HepG2 (cell line): Measurements from ENCODE around the gene TRAF3. TPM values are rescaled to one million over a fixed set of nuclear protein-coding genes. Genes with fewer than 3 reads are reported as not detected.
A peak's percentile ranks its signal among the peaks of the same experiment; 100 is the strongest.

Source experiments
- CAMTA2 ChIP-seq: sonication (generic); formaldehyde crosslinking; IDR thresholded peaks from 2 replicates; pipeline ENCODE4 v1.4.0; 2020; ENCODE audit warnings: mild to moderate bottlenecking, missing genetic modification reagents, borderline replicate concordance
- CCDC6 ChIP-seq: sonication (generic); formaldehyde crosslinking; IDR thresholded peaks from 2 replicates; pipeline ENCODE4 v1.8.1; 2022; ENCODE audit warnings: mild to moderate bottlenecking, missing genetic modification reagents, moderate library complexity
- CHD2 ChIP-seq: IDR thresholded peaks from 2 replicates; pipeline ENCODE4 v1.6.1; 2011; ENCODE audit warnings: low read depth, low read length, improper control_type of control experiment
- DNMT1 ChIP-seq: sonication (generic); formaldehyde crosslinking; IDR thresholded peaks from 2 replicates; pipeline ENCODE4 v1.5.1; 2020; ENCODE audit warnings: mild to moderate bottlenecking, missing genetic modification reagents
- FOXA1 ChIP-seq, 2 experiments: fragments of 450-650 bp in 1 of 2; sonication (generic) in 1 of 2; formaldehyde crosslinking in 1 of 2; IDR thresholded peaks; 2 replicates each; pipeline versions ENCODE4 v1.4.0 to v1.6.1; 2016 to 2020; ENCODE audit warnings: missing genetic modification reagents in 1 of 2
- FOXA3 ChIP-seq: IDR thresholded peaks from 2 replicates; pipeline ENCODE4 v1.6.1; 2016; ENCODE audit warnings: missing genetic modification reagents, missing compliant biosample characterization
- FOXP1 ChIP-seq, 2 experiments: fragments of 450-650 bp in 1 of 2; IDR thresholded peaks; 2 replicates each; pipeline ENCODE4 v1.6.1; 2017 to 2018; ENCODE audit warnings: antibody characterized with exemption in 1 of 2
- IRX3 ChIP-seq: sonication (generic); formaldehyde crosslinking; IDR thresholded peaks from 2 replicates; pipeline ENCODE4 v1.8.1; 2023; ENCODE audit warnings: mild to moderate bottlenecking, low read depth, missing genetic modification reagents, borderline replicate concordance
- MBNL3 ChIP-seq: fragments of 250-450 bp; sonication (Bioruptor Pico); conservative IDR thresholded peaks from 2 replicates; pipeline ENCODE4 v1.8.0; 2022; ENCODE audit warnings: mild to moderate bottlenecking, inconsistent platforms
- MLLT10 ChIP-seq: sonication (generic); formaldehyde crosslinking; IDR thresholded peaks from 2 replicates; pipeline ENCODE4 v1.4.0; 2020; ENCODE audit warnings: missing genetic modification reagents
- NFE2L2 ChIP-seq: fragments of 150-350 bp; IDR thresholded peaks from 2 replicates; pipeline ENCODE4 v1.6.1; 2014; ENCODE audit warnings: low read length
- NR1H2 ChIP-seq: sonication (generic); formaldehyde crosslinking; IDR thresholded peaks from 2 replicates; pipeline ENCODE4 v1.8.1; 2022; ENCODE audit warnings: low read depth, missing genetic modification reagents, borderline replicate concordance
- NR2F6 ChIP-seq, 2 experiments: IDR thresholded peaks; 2 replicates each; pipeline ENCODE4 v1.6.1; 2016; ENCODE audit warnings: antibody characterized with exemption in 1 of 2, mild to moderate bottlenecking in 1 of 2
- PHF21A ChIP-seq: sonication (generic); formaldehyde crosslinking; IDR thresholded peaks from 2 replicates; pipeline ENCODE4 v1.5.0; 2020; ENCODE audit warnings: mild to moderate bottlenecking, missing genetic modification reagents
- SALL1 ChIP-seq: sonication (generic); formaldehyde crosslinking; IDR thresholded peaks from 2 replicates; pipeline ENCODE4 v1.8.0; 2022; ENCODE audit warnings: mild to moderate bottlenecking, missing genetic modification reagents
- SALL2 ChIP-seq: sonication (generic); formaldehyde crosslinking; IDR thresholded peaks from 2 replicates; pipeline ENCODE4 v1.8.1; 2023; ENCODE audit warnings: mild to moderate bottlenecking, missing genetic modification reagents, inconsistent platforms
- SAP130 ChIP-seq: IDR thresholded peaks from 2 replicates; pipeline ENCODE4 v1.6.1; 2016; ENCODE audit warnings: low read depth
- ZBTB21 ChIP-seq: sonication (generic); formaldehyde crosslinking; IDR thresholded peaks from 2 replicates; pipeline ENCODE4 v1.4.0; 2020; ENCODE audit warnings: missing genetic modification reagents
- ZC3H13 ChIP-seq: sonication (generic); formaldehyde crosslinking; IDR thresholded peaks from 2 replicates; pipeline ENCODE4 v1.8.1; 2023; ENCODE audit warnings: mild to moderate bottlenecking, missing genetic modification reagents, moderate library complexity
- ZKSCAN5 ChIP-seq: sonication (generic); formaldehyde crosslinking; IDR thresholded peaks from 2 replicates; pipeline ENCODE4 v1.5.1; 2020; ENCODE audit warnings: mild to moderate bottlenecking, missing genetic modification reagents
- ZMYM2 ChIP-seq: sonication (generic); formaldehyde crosslinking; IDR thresholded peaks from 2 replicates; pipeline ENCODE4 v1.8.0; 2022; ENCODE audit warnings: mild to moderate bottlenecking, missing genetic modification reagents
- ZNF367 ChIP-seq: sonication (generic); formaldehyde crosslinking; IDR thresholded peaks from 2 replicates; pipeline ENCODE4 v1.4.0; 2020; ENCODE audit warnings: missing genetic modification reagents, borderline replicate concordance
- ZNF563 ChIP-seq: sonication (generic); formaldehyde crosslinking; IDR thresholded peaks from 2 replicates; pipeline ENCODE4 v1.8.0; 2022; ENCODE audit warnings: mild to moderate bottlenecking, moderate library complexity, missing genetic modification reagents
- ZNF7 ChIP-seq: IDR thresholded peaks from 2 replicates; pipeline ENCODE4 v1.6.1; 2016; ENCODE audit warnings: missing biosample characterization, missing genetic modification reagents
- ZNF724P ChIP-seq: sonication (generic); formaldehyde crosslinking; IDR thresholded peaks from 2 replicates; pipeline ENCODE4 v1.8.0; 2022; ENCODE audit warnings: missing genetic modification reagents, borderline replicate concordance
- ZNF75D ChIP-seq: sonication (generic); formaldehyde crosslinking; IDR thresholded peaks from 2 replicates; pipeline ENCODE4 v1.8.1; 2023; ENCODE audit warnings: missing genetic modification reagents, mild to moderate bottlenecking, borderline replicate concordance
- polyA plus RNA-seq, 8 experiments: library from polyadenylated mRNA; depleted of rRNA in 3 of 8; stranded (reverse) in 7 of 8; unstranded in 1 of 8; fragments of >200 nt; fragmentation: Illumina TruSeq in 4 of 8; extraction: Trizol in 4 of 8; gene quantifications; 2 replicates each; pipeline versions ENCODE4 v1.2.1 to v1.2.3, GENCODE V29; 2011 to 2016; ENCODE audit warnings: low read depth in 4 of 8, missing spikeins in 1 of 8, mixed read lengths in 1 of 8; ENCODE audit not compliant: insufficient read depth in 1 of 8
- total RNA-seq, 5 experiments: library from RNA; depleted of rRNA; stranded (reverse); fragments of >200 nt; fragmentation: Illumina TruSeq; extraction: Trizol; gene quantifications; 2 replicates each; pipeline ENCODE4 v1.2.3, GENCODE V29; 2016; ENCODE audit warnings: low read depth in 1 of 5
- TF ChIP-seq, protein P1 (sequence below): sonication (generic); formaldehyde crosslinking; IDR thresholded peaks from 2 replicates; pipeline ENCODE4 v1.5.0; 2020; ENCODE audit warnings: mild to moderate bottlenecking, missing genetic modification reagents
- TF ChIP-seq, protein P2 (sequence below): sonication (generic); formaldehyde crosslinking; IDR thresholded peaks from 2 replicates; pipeline ENCODE4 v1.4.0; 2020; ENCODE audit warnings: missing genetic modification reagents
- TF ChIP-seq, protein P3 (sequence below): sonication (generic); formaldehyde crosslinking; IDR thresholded peaks from 2 replicates; pipeline ENCODE4 v1.4.0; 2020; ENCODE audit warnings: missing genetic modification reagents

Gene TRAF3
- total and polyA plus RNA-seq, 2 of the 13 experiments (the other 11 are each of a cell fraction or from before 2014, with no cell fraction given) = 6.9 to 12.2 TPM

- TF ChIP-seq NFE2L2 (no peak), ZC3H13 (CRISPR knock-in tag) (no peak), NR2F6 (IDR thresholded peaks at IDR 0.05) (no peak), NR2F6 (CRISPR knock-in tag; IDR thresholded peaks at IDR 0.05) (peak; percentile 20; the same call in 1 of the 2 replicates), CCDC6 (CRISPR knock-in tag) (no peak), SALL2 (CRISPR knock-in tag) (no peak), FOXA1 (IDR thresholded peaks at IDR 0.05) (no peak), FOXA1 (CRISPR knock-in tag; IDR thresholded peaks at IDR 0.05) (peak; percentile 52), IRX3 (CRISPR knock-in tag) (no peak), NR1H2 (no peak), ZNF563 (CRISPR knock-in tag) (no peak), ZKSCAN5 (CRISPR knock-in tag) (no peak), ZNF367 (CRISPR knock-in tag) (no peak), FOXP1 (IDR thresholded peaks at IDR 0.05) (no peak), FOXP1 (CRISPR knock-in tag; IDR thresholded peaks at IDR 0.05) (peak; percentile 74), MLLT10 (CRISPR knock-in tag) (no peak), SAP130 (CRISPR knock-in tag) (peak; percentile 37; the same call in 1 of the 2 replicates), ZNF724P (CRISPR knock-in tag) (no peak), ZNF7 (CRISPR knock-in tag) (no peak), ZMYM2 (no peak), CHD2 (no peak), MBNL3 (CRISPR knock-in tag) (no peak), ZBTB21 (CRISPR knock-in tag) (no peak), FOXA3 (CRISPR knock-in tag) (peak; percentile 75), PHF21A (CRISPR knock-in tag) (no peak), DNMT1 (CRISPR knock-in tag) (no peak), CAMTA2 (CRISPR knock-in tag) (no peak), SALL1 (CRISPR knock-in tag) (peak; percentile 63; the same call in 1 of the 2 replicates), ZNF75D (CRISPR knock-in tag) (no peak)
- TF ChIP-seq, protein P1, sequence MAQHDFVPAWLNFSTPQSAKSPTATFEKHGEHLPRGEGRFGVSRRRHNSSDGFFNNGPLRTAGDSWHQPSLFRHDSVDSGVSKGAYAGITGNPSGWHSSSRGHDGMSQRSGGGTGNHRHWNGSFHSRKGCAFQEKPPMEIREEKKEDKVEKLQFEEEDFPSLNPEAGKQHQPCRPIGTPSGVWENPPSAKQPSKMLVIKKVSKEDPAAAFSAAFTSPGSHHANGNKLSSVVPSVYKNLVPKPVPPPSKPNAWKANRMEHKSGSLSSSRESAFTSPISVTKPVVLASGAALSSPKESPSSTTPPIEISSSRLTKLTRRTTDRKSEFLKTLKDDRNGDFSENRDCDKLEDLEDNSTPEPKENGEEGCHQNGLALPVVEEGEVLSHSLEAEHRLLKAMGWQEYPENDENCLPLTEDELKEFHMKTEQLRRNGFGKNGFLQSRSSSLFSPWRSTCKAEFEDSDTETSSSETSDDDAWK (CRISPR knock-in tag) = no peak
- TF ChIP-seq, protein P2, sequence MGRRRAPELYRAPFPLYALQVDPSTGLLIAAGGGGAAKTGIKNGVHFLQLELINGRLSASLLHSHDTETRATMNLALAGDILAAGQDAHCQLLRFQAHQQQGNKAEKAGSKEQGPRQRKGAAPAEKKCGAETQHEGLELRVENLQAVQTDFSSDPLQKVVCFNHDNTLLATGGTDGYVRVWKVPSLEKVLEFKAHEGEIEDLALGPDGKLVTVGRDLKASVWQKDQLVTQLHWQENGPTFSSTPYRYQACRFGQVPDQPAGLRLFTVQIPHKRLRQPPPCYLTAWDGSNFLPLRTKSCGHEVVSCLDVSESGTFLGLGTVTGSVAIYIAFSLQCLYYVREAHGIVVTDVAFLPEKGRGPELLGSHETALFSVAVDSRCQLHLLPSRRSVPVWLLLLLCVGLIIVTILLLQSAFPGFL (CRISPR knock-in tag) = no peak
- TF ChIP-seq, protein P3, sequence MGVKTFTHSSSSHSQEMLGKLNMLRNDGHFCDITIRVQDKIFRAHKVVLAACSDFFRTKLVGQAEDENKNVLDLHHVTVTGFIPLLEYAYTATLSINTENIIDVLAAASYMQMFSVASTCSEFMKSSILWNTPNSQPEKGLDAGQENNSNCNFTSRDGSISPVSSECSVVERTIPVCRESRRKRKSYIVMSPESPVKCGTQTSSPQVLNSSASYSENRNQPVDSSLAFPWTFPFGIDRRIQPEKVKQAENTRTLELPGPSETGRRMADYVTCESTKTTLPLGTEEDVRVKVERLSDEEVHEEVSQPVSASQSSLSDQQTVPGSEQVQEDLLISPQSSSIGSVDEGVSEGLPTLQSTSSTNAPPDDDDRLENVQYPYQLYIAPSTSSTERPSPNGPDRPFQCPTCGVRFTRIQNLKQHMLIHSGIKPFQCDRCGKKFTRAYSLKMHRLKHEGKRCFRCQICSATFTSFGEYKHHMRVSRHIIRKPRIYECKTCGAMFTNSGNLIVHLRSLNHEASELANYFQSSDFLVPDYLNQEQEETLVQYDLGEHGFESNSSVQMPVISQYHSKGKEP (CRISPR knock-in tag) = no peak
Measured at GRCh38 chr14:102772781-102773570, 4.3 kb upstream of the TRAF3 start (continued).
